Duodenal mucosa (tissue), 2 donors: Measurements from ENCODE around the gene NIPSNAP2.

Experiments used
- H3K27ac ChIP-seq: one replicate; pipeline ENCODE4 v1.7.0; 2013; ENCODE audit warnings: low read depth, low read length
- H3K27me3 ChIP-seq, 2 donors: one replicate each; pipeline ENCODE4 v1.7.0; 2013; ENCODE audit warnings: low read length in 2 of 2, control low read depth in 1 of 2; ENCODE audit not compliant: insufficient read depth in 2 of 2, control insufficient read depth in 1 of 2
- H3K36me3 ChIP-seq, 2 donors: one replicate each; pipeline ENCODE4 v1.7.0; 2013; ENCODE audit warnings: low read length in 2 of 2, control low read depth in 1 of 2; ENCODE audit not compliant: insufficient read depth in 2 of 2, control insufficient read depth in 1 of 2
- H3K4me1 ChIP-seq, 2 donors: one replicate each; pipeline ENCODE4 v1.7.0; 2013; ENCODE audit warnings: low read length in 2 of 2, control low read depth in 1 of 2; ENCODE audit not compliant: insufficient read depth in 2 of 2, control insufficient read depth in 1 of 2
- H3K4me3 ChIP-seq, 2 donors: one replicate each; pipeline ENCODE4 v1.7.0; 2013; ENCODE audit warnings: low read length in 2 of 2, low read depth in 1 of 2
- H3K9ac ChIP-seq, 2 donors: one replicate each; pipeline ENCODE4 v1.7.0; 2013; ENCODE audit warnings: low read length in 2 of 2, low read depth in 1 of 2
- H3K9me3 ChIP-seq, 2 donors: one replicate each; pipeline ENCODE4 v1.7.0; 2013; ENCODE audit warnings: low read length in 2 of 2, control low read depth in 1 of 2; ENCODE audit not compliant: control insufficient read depth in 1 of 2

NIPSNAP2 gene

DNA sequence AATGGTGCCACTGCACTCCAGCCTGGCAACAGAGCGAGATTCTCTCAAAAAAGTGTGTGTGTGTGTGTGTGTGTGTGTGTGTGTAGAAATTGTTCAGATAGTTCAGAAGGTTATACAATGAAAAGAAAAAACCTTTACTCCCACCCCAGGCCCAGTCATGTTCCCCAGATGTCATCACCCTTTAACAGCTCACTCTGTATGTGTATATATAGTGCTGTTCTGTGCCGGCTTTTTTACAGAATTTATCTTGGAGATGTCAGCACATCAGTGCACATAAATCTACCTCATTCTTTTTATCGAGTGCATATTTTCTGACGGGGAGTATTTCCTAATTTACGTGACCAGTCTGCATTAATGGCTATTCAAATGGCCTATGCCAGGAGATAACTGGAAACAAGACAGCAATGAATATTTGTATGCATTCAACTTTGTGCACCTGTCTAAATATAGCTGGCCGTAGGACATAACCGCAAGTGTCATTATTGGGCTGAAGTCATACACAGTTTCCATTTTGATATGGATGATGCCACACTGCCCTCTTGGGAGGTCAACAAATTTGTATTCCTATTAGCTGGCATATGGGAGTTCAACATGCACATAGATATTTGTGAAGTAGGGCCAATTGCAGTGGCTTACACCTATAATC lies 11.7 kb downstream of the NIPSNAP2 start:
- H3K4me1 ChIP-seq: no peaks in the 10 kb centered on the region
- peaks cover 15 to 34% of the 10 kb centered on the region in 2 donors for H3K36me3 ChIP-seq
- H3K27me3 ChIP-seq: no peaks in the 10 kb centered on the region
- no peaks in the 10 kb centered on the region for H3K9me3 ChIP-seq
- H3K4me3 ChIP-seq: no peak overlapping the region
- no peak overlapping the region for H3K9ac ChIP-seq
- H3K27ac ChIP-seq: no peak overlapping the region

DNA sequence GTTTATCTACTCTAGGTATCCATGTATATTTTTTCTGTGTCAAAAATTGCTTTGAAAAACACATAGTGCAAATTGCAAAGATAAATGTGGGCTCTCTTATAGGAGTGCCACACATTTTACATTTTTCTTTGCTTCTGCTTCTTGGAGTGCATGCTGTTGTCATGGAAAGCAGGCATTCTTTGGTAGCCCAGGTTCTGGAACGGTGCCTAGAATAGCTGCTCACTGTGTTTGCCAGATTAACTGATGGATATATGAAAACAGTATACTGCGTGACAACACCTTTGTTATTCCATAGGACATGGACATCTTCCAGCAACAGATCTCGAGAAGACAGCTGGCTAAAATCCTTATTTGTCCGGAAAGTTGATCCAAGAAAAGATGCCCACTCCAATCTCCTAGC lies 13.4 kb downstream of the NIPSNAP2 start:
- H3K9me3 ChIP-seq: no peaks in the 10 kb centered on the region
- H3K9ac ChIP-seq: no peak overlapping the region
- H3K4me1 ChIP-seq: no peaks in the 10 kb centered on the region
- H3K4me3 ChIP-seq: no peak overlapping the region
- no peaks in the 10 kb centered on the region for H3K27me3 ChIP-seq
- peaks cover 21 to 48% of the 10 kb centered on the region in 2 donors for H3K36me3 ChIP-seq
- H3K27ac ChIP-seq: no peak overlapping the region

DNA sequence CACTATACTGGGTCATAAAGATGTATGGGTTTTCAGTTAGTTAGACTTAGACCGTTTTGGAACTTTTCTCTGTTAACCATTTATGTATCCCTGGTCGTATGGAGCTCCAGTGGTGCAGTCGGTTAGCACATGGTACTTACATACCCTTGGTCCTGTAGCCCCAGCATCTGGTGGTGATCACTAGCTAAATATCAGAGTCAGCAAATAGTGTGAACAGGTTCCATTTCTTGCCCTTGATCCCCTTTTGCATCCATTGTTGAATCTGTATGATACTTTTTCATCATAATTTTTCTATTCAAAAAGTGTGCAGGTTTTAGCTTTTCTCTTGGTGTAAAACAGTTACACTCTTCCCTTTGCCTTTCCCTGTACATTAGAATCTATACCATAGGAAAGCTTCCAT lies 15.9 kb downstream of the NIPSNAP2 start:
- H3K4me3 ChIP-seq: no peak overlapping the region
- H3K4me1 ChIP-seq: no peaks in the 10 kb centered on the region
- peaks cover 23 to 59% of the 10 kb centered on the region in 2 donors for H3K36me3 ChIP-seq
- H3K9ac ChIP-seq: no peak overlapping the region
- H3K27ac ChIP-seq: no peak overlapping the region
- no peaks in the 10 kb centered on the region for H3K9me3 ChIP-seq
- H3K27me3 ChIP-seq: no peaks in the 10 kb centered on the region

DNA sequence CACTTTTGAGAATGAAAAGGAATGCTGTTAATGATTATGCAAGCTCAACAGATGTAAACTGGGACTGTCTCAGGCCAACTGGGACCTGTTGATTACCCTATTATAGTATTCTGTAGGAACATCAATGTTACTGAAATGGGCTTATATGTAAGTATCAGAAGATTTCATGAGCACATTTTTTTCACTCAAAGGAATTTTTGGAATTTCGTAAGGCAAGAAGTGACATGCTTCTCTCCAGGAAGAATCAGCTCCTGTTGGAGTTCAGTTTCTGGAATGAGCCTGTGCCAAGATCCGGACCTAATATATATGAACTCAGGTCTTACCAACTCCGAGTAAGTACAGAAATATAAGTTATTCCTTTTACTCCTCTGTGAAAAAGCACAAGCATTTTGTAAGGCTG lies 19.2 kb downstream of the NIPSNAP2 start:
- H3K4me1 ChIP-seq: no peaks in the 10 kb centered on the region
- H3K9ac ChIP-seq: no peak overlapping the region
- no peaks in the 10 kb centered on the region for H3K27me3 ChIP-seq
- no peak overlapping the region for H3K27ac ChIP-seq
- no peaks in the 10 kb centered on the region for H3K9me3 ChIP-seq
- H3K36me3 ChIP-seq: peaks cover 23 to 63% of the 10 kb centered on the region in 2 donors
- no peak overlapping the region for H3K4me3 ChIP-seq

DNA sequence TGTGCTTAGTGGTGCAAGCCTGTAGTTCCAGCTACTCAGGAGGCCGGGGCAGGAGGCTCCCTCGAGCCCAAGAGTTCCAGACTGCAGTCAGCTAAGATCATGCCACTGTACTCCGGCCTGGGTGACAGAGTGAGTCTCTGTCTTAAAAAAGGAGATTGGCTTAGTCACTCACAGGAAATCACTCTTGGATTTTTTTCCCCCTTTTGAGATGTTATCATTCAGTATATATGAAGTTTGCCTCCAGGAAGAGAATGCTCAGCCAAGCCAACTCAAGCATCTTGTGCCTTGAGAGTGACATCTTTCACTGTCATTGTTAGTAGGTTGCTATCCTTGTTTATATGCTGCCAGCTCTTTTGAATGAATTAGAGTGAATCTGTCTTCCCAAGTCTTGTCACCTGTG lies 28.0 kb downstream of the NIPSNAP2 start:
- peaks cover 12 to 52% of the 10 kb centered on the region in 2 donors for H3K36me3 ChIP-seq
- H3K4me1 ChIP-seq: no peaks in the 10 kb centered on the region
- H3K9ac ChIP-seq: no peak overlapping the region
- no peak overlapping the region for H3K27ac ChIP-seq
- H3K27me3 ChIP-seq: no peaks in the 10 kb centered on the region
- no peaks in the 10 kb centered on the region for H3K9me3 ChIP-seq
- H3K4me3 ChIP-seq: no peak overlapping the region

DNA sequence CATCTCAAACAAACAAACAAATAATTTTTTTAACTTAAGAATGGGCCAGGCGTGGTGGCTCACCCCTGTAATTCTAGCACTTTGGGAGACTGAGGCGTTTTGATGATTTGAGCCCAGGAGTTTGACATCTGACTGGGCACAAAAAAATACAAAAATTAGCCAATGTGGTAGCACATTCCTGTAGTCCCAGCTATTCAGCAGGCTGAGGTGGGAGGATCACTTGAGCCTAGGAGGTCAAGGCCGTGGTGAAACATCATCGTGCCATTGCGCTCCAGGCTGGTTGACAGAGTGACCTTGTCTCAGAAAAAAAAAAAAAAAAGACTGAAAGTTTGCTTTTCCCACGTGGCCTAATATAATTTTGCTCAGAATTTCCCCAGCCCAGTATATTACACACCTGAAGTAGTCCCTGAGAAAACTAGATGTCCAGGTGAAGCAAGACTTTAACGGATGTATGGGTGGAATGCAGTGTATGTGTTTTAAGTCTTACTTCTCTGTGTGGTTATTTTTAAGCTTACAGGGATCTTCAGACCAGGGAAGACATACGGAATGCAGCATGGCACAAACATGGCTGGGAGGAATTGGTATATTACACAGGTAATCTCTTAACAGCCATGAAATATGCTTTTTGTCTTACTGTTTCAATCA lies 32.6 kb downstream of the NIPSNAP2 start:
- Histone ChIP-seq H3K36me3 (peaks cover 12 to 54% of the 10 kb centered on the region in 2 donors), H3K27me3 (no peaks in the 10 kb centered on the region), H3K4me1 (peaks cover 0 to 6% of the 10 kb centered on the region in 2 donors), H3K27ac (no peak overlapping the region), H3K4me3 (no peak overlapping the region), H3K9me3 (no peaks in the 10 kb centered on the region), H3K9ac (no peak overlapping the region)

DNA sequence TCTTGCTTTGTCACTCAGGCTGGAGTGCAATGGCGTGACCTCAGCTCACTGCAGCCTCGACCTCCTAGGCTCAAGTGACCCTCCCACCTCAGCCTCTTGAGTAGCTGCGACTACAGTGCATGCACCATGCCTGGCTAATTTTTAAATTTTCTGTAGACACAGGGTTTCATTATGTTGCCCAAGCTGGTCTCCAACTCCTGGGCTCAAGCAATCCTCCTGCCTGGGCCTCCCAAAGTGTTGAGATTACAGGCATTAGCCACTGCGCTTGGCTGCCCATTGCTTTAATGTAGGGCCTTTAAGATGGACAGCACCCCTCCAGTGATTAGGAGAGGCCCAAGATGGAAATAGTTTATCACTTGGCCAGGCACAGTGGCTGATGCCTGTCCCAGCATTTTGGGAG lies 39.4 kb downstream of the NIPSNAP2 start:
- H3K27ac ChIP-seq: no peak overlapping the region
- H3K4me3 ChIP-seq: no peak overlapping the region
- no peak overlapping the region for H3K9ac ChIP-seq
- peaks cover 2 to 8% of the 10 kb centered on the region in 2 donors for H3K36me3 ChIP-seq
- H3K4me1 ChIP-seq: peaks cover 0 to 6% of the 10 kb centered on the region in 2 donors
- no peaks in the 10 kb centered on the region for H3K27me3 ChIP-seq
- no peaks in the 10 kb centered on the region for H3K9me3 ChIP-seq

DNA sequence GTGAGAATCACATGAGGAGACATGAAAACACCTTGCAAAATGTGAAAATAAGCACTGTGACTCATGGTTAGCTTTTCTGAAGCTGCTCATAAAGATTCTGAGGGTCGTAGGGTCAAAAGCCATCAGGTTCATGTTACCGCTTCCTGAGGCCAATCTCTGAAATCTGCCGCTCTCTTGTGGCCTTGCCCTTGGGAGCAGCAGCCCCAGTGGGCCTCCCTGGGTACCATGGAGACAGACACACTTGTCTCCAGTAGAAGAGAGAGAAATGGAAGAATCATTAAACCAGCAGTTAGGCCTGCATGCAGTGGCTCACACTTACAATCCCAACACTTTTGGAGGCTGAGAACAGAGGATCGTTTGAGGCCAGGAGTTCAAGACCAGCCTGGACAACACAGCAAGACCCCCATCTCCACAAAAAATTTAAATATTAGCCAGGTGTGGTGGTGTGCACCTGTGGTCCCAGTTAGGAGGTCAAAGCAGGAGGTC lies 42.8 kb downstream of the NIPSNAP2 start:
- no peak overlapping the region for H3K9ac ChIP-seq
- no peak overlapping the region for H3K27ac ChIP-seq
- H3K27me3 ChIP-seq: no peaks in the 10 kb centered on the region
- peaks cover 0 to 2% of the 10 kb centered on the region in 2 donors for H3K36me3 ChIP-seq
- no peaks in the 10 kb centered on the region for H3K4me1 ChIP-seq
- no peak overlapping the region for H3K4me3 ChIP-seq
- H3K9me3 ChIP-seq: no peaks in the 10 kb centered on the region

DNA sequence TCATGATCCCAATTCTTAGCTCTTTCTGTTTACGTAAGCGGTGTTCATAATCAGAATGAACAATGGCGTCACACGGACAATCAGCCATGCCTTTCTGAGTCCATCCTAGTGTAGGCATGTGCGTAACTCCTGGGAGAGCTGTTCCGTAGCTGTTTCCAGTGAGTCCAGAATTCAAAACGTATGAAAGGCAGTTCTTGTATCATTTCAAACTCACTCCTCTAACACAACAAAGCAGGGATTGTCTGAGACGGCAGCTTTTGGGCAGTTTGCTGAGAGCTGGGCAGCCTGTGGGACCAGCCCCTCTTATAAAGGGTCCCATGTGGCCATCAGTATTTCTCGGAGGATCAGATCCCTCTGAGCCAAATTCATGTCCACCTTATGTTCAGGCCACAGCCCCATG lies 43.5 kb downstream of the NIPSNAP2 start:
- Histone ChIP-seq H3K27me3 (no peaks in the 10 kb centered on the region), H3K4me1 (no peaks in the 10 kb centered on the region), H3K9me3 (no peaks in the 10 kb centered on the region), H3K27ac (no peak overlapping the region), H3K9ac (no peak overlapping the region), H3K36me3 (peaks cover 0 to 2% of the 10 kb centered on the region in 2 donors), H3K4me3 (no peak overlapping the region)

DNA sequence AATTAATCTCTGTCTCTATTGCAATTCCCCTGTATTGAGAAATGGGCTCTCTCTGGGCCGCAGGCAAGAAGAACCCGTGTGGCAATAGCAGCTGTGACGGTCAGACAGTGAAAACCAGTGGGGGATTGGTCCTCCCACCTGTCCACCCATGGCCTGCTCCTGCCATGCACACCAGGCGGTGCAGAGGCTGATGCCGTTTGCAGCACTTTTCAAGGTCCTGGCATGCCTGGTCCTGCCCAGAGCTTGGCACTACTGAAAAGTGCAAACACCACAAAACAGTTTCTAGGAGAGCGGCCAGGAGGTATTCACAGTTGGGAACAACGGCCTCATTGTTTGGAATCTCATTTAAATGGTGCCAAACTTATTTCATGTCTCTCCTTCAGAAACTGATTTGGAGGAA lies 45.3 kb downstream of the NIPSNAP2 start:
- no peak overlapping the region for H3K27ac ChIP-seq
- H3K9ac ChIP-seq: no peak overlapping the region
- H3K36me3 ChIP-seq: peaks cover 2% of the 10 kb centered on the region in 2 donors
- H3K4me3 ChIP-seq: no peak overlapping the region
- no peaks in the 10 kb centered on the region for H3K9me3 ChIP-seq
- H3K4me1 ChIP-seq: no peaks in the 10 kb centered on the region
- H3K27me3 ChIP-seq: no peaks in the 10 kb centered on the region
